PC-3 (cell line): ENCODE data around the gene ITGB4. TPM values are rescaled to one million over a fixed set of nuclear protein-coding genes. Genes with fewer than 3 reads are reported as not detected.

ENCODE experiments used
- ATAC-seq: fragments of 200-7000 bp; cut with Tn5 transposase; 2 replicates; pipeline ENCODE4 v1.9.1; 2020; ENCODE audit warnings: mild to moderate bottlenecking, moderate library complexity
- BruUV-seq: library from RNA; stranded (reverse); fragments of 400-500 nt; replicated peaks from 2 replicates; lab custom pipeline; 2021; lab: Mats Ljungman, UMichigan
- CTCF ChIA-PET: fragments of 300-600 bp; sonication (Branson Sonifier 250); formaldehyde crosslinking; loops from one replicate; lab custom pipeline; 2022; ENCODE audit warnings: antibody characterized with exemption; lab: Charles Lee
- POLR2A ChIA-PET: fragments of 300-600 bp; sonication (Branson Sonifier 250); formaldehyde crosslinking; loops from one replicate; lab custom pipeline; 2022; ENCODE audit warnings: antibody characterized with exemption; ENCODE audit not compliant: unreplicated experiment; lab: Charles Lee
- DNase-seq: peaks from one replicate; pipeline ENCODE4 v3.0.0-alpha.2; 2015
- H2AFZ ChIP-seq: fragments of 300-600 bp; sonication (generic); 2 replicates; pipeline ENCODE4 v1.6.0; 2016; ENCODE audit warnings: antibody characterized with exemption, low read length
- H3F3A ChIP-seq: fragments of 300-600 bp; sonication (generic); one replicate; pipeline ENCODE4 v1.6.0; 2017; ENCODE audit warnings: antibody characterized with exemption, low read length, control low read depth, mild to moderate bottlenecking; ENCODE audit not compliant: unreplicated experiment
- H3K27ac ChIP-seq: fragments of 300-600 bp; sonication (generic); 2 replicates; pipeline ENCODE4 v1.5.1; 2016; ENCODE audit warnings: mild to moderate bottlenecking, low read length
- H3K27me3 ChIP-seq: fragments of 300-600 bp; sonication (generic); 2 replicates; pipeline ENCODE4 v1.6.1; 2016; ENCODE audit warnings: low read length, mixed read lengths
- H3K36me3 ChIP-seq: fragments of 300-600 bp; sonication (generic); 2 replicates; pipeline ENCODE4 v1.6.1; 2016; ENCODE audit warnings: low read depth, mixed run types, low read length, mixed read lengths
- H3K4me1 ChIP-seq: fragments of 300-600 bp; sonication (generic); 2 replicates; pipeline ENCODE4 v1.5.1; 2016; ENCODE audit warnings: low read length; ENCODE audit not compliant: insufficient read depth
- H3K4me2 ChIP-seq: fragments of 300-600 bp; sonication (generic); 2 replicates; pipeline ENCODE4 v1.6.0; 2016; ENCODE audit warnings: low read length
- H3K4me3 ChIP-seq: fragments of 300-600 bp; sonication (generic); 2 replicates; pipeline ENCODE4 v1.5.1; 2016; ENCODE audit warnings: mild to moderate bottlenecking, low read length, mixed read lengths
- H3K79me2 ChIP-seq: fragments of 300-600 bp; sonication (generic); 2 replicates; pipeline ENCODE4 v1.6.1; 2017; ENCODE audit warnings: low read length, mixed read lengths
- H3K9ac ChIP-seq: fragments of 300-600 bp; sonication (generic); 2 replicates; pipeline ENCODE4 v1.6.0; 2016; ENCODE audit warnings: mild to moderate bottlenecking, low read length
- H3K9me2 ChIP-seq: fragments of 300-600 bp; sonication (generic); replicated peaks from 2 replicates; pipeline ENCODE4 v1.6.1; 2016; ENCODE audit warnings: mixed run types, low read length, mixed read lengths
- H3K9me3 ChIP-seq: fragments of 300-600 bp; sonication (generic); 2 replicates; pipeline ENCODE4 v1.6.1; 2016; ENCODE audit warnings: low read length, mixed read lengths
- H4K20me1 ChIP-seq: fragments of 300-600 bp; sonication (generic); 2 replicates; pipeline ENCODE4 v1.6.1; 2016; ENCODE audit warnings: low read length, mixed read lengths
- EZH2 ChIP-seq: fragments of 300-600 bp; sonication (generic); IDR thresholded peaks from one replicate; pipeline ENCODE4 v1.6.1; 2017; ENCODE audit warnings: antibody characterized with exemption, mild to moderate bottlenecking, low read length; ENCODE audit not compliant: unreplicated experiment
- EZH2phosphoT487 ChIP-seq: fragments of 300-600 bp; sonication (generic); IDR thresholded peaks from 2 replicates; pipeline ENCODE4 v1.6.1; 2018; ENCODE audit warnings: mild to moderate bottlenecking, antibody characterized with exemption, low read length, borderline replicate concordance
- intact Hi-C: fragments of 100-400 bp; cut with micrococcal nuclease; formaldehyde crosslinking; loops from 2 replicates; pipeline ENCODE4 v1.9.0; 2023
- total RNA-seq: library from RNA; depleted of rRNA; stranded (reverse); fragments of >200 nt; gene quantifications from 2 replicates; pipeline ENCODE4 v1.2.3, GENCODE V29; 2014
- TF ChIP-seq, protein P1 (sequence below): fragments of 300-600 bp; sonication (generic); conservative IDR thresholded peaks from 2 replicates; pipeline ENCODE4 v1.5.1; 2017; ENCODE audit warnings: antibody characterized with exemption, low read depth, mild to moderate bottlenecking, low read length

Gene ITGB4
- total RNA-seq, 1 experiment from 2014 or later: 273 TPM

DNA sequence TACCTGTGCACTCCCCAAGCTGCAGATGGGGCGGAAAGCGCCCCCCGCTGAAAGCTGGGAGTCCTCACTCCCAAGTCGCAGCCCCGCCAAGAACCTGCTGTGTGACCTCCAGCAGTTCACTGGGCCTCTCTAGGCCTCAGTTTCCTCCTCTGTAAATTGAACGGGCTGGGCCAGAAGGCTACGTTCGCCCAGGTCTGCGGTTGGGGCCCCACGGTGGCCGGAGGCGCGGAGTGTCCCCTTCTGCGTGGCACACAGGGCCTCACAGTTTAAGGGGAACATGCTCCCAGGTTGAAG, 43.1 kb downstream of the ITGB4 start:
- intact Hi-C loops: no loop called here
- CTCF ChIA-PET: interaction anchor here (0.7 to 1.3 kb wide), 3 partner anchors 16 to 53 kb away, joined by 3 to 12 read pairs (median 4); a partner anchor contains a TSS
- no TSS peak for BruUV-seq

GRCh38 chr17:75764711-75765421, 43.6 kb downstream of the ITGB4 start, which contains the start of gene GALK1:
Gene GALK1 (minus strand): TSS chr17:75765192. CDS start chr17:75765136, 56 bp downstream.
- peak within 1 kb of the TSS; percentile 87 for H3K4me2 ChIP-seq
- intact Hi-C loops: no loop called here
- H3K27ac ChIP-seq: peak within 1 kb of the TSS; percentile 10; the same call in 1 of the 2 replicates
- peak within 1 kb of the TSS; percentile 86 for H3K4me3 ChIP-seq
- no peaks in the 10 kb centered on the region for H3K36me3 ChIP-seq
- no peak for TF ChIP-seq EZH2phosphoT487
- TF ChIP-seq, protein P1, sequence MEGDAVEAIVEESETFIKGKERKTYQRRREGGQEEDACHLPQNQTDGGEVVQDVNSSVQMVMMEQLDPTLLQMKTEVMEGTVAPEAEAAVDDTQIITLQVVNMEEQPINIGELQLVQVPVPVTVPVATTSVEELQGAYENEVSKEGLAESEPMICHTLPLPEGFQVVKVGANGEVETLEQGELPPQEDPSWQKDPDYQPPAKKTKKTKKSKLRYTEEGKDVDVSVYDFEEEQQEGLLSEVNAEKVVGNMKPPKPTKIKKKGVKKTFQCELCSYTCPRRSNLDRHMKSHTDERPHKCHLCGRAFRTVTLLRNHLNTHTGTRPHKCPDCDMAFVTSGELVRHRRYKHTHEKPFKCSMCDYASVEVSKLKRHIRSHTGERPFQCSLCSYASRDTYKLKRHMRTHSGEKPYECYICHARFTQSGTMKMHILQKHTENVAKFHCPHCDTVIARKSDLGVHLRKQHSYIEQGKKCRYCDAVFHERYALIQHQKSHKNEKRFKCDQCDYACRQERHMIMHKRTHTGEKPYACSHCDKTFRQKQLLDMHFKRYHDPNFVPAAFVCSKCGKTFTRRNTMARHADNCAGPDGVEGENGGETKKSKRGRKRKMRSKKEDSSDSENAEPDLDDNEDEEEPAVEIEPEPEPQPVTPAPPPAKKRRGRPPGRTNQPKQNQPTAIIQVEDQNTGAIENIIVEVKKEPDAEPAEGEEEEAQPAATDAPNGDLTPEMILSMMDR: peak; percentile 86
- no peak for TF ChIP-seq EZH2
- peak; percentile 81 for ATAC-seq
- DNase-seq: peak; percentile 72
- no peaks in the 10 kb centered on the region for H3K9me3 ChIP-seq
- no peaks in the 10 kb centered on the region for H3K27me3 ChIP-seq
- H3K4me1 ChIP-seq: peaks cover 16% of the 10 kb centered on the region
- ChIA-PET POLR2A (interaction anchor here (1.0 kb wide), 2 partner anchors 12 to 15 kb away, joined by 3 read pairs; no protein-coding TSS in a partner anchor), CTCF (interaction anchor here (0.6 to 1.3 kb wide), 8 partner anchors 15 to 132 kb away, joined by 3 to 12 read pairs (median 4); partner anchors contain the start of gene TRIM65)
- TSS peak; percentile 29 for BruUV-seq
- H2AFZ ChIP-seq: peak within 1 kb of the TSS; percentile 96
- H4K20me1 ChIP-seq: no peaks in the 10 kb centered on the region
- peaks cover 5% of the 10 kb centered on the region; the same call in 1 of the 2 replicates for H3K79me2 ChIP-seq
- peak within 1 kb of the TSS; percentile 84 for H3K9ac ChIP-seq
- H3F3A ChIP-seq: no peaks in the 10 kb centered on the region
- no peaks in the 10 kb centered on the region for H3K9me2 ChIP-seq

More for the DNA sequence above, 43.1 kb downstream of the ITGB4 start:
- Histone ChIP-seq H4K20me1 (no peaks in the 10 kb centered on the region), H3K36me3 (no peaks in the 10 kb centered on the region), H2AFZ (peak overlapping the region; percentile 96), H3K27me3 (no peaks in the 10 kb centered on the region), H3K9ac (peak overlapping the region; percentile 84), H3K4me2 (peak overlapping the region; percentile 87), H3K4me3 (peak overlapping the region; percentile 86), H3K9me2 (no peaks in the 10 kb centered on the region), H3K79me2 (peaks cover 5% of the 10 kb centered on the region; the same call in 1 of the 2 replicates), H3F3A (no peaks in the 10 kb centered on the region), H3K9me3 (no peaks in the 10 kb centered on the region), H3K27ac (0 out of 2 replicates have a peak overlapping the region, but pooled peaks have one; percentile 10), H3K4me1 (peaks cover 12% of the 10 kb centered on the region)
- ATAC-seq: no peak
- no peak for DNase-seq
- POLR2A ChIA-PET: interaction anchor here (1.0 kb wide), 2 partner anchors 12 to 16 kb away, joined by 3 read pairs; no protein-coding TSS in a partner anchor
- no peak for TF ChIP-seq EZH2phosphoT487

DNA sequence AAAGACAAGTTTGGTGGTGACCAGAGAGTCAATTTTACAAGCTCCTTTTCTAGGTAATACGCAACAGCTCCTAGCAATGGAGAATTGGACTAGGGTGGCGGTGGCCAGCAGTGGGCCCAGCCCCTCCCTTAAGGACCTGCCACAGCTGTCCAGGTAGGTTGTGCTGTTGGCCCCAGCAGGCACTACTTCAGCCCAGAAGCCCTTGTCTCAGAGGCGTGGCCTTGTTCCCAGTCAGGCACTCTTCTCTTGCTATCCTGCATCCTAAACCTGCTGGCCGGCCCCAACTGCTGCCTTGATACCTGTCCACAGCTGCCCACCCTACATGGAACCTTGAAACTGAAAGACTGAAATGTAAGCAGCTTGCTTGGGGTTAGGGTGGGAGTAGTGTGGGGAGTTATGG, 44.7 kb downstream of the ITGB4 start:
- no peak overlapping the region for H3K4me2 ChIP-seq
- DNase-seq: no peak
- intact Hi-C loops: no loop called here
- H2AFZ ChIP-seq: no peak overlapping the region
- ChIA-PET POLR2A (interaction anchor here (0.6 to 0.9 kb wide), 2 partner anchors 10 to 14 kb away, joined by 3 to 5 read pairs; no protein-coding TSS in a partner anchor), CTCF (interaction anchor here (0.7 to 1.0 kb wide), 3 partner anchors 18 to 86 kb away, joined by 3 to 5 read pairs (median 4); no protein-coding TSS in a partner anchor)
- no peak for TF ChIP-seq EZH2
- TF ChIP-seq EZH2phosphoT487: no peak
- TF ChIP-seq, protein P1: no peak
- H3K9me2 ChIP-seq: no peaks in the 10 kb centered on the region
- no peak overlapping the region for H3K9ac ChIP-seq
- no peaks in the 10 kb centered on the region for H3K36me3 ChIP-seq
- H3K27me3 ChIP-seq: no peaks in the 10 kb centered on the region
- H3K27ac ChIP-seq: no peak overlapping the region
- H3K9me3 ChIP-seq: no peaks in the 10 kb centered on the region
- ATAC-seq: no peak
- peaks cover 16% of the 10 kb centered on the region for H3K4me1 ChIP-seq
- H4K20me1 ChIP-seq: no peaks in the 10 kb centered on the region
- peaks cover 5% of the 10 kb centered on the region; the same call in 1 of the 2 replicates for H3K79me2 ChIP-seq
- H3K4me3 ChIP-seq: no peak overlapping the region
- H3F3A ChIP-seq: no peaks in the 10 kb centered on the region
- BruUV-seq: no TSS peak
